Natural killer cell (primary cell): ENCODE measurements around the gene ATP11A. TPM values are rescaled to one million over a fixed set of nuclear protein-coding genes. Genes with fewer than 3 reads are reported as not detected.

Source experiments
- ATAC-seq, 3 donors: fragments of 150-1000 bp in 2 of 3; fragments of 200-7000 bp in 1 of 3; cut with Tn5 transposase; 1 replicate in 1 of 3; 2 replicates in 2 of 3; pipeline ENCODE4 v1.10.0; 2021; ENCODE audit warnings: mild to moderate bottlenecking in 2 of 3, moderate library complexity in 2 of 3
- DNase-seq, 2 donors: peaks; one replicate each; pipeline versions ENCODE4 v3.0.0 to v3.0.0-alpha.2; 2013 to 2021; ENCODE audit warnings: mixed read lengths in 1 of 2
- H3K27ac ChIP-seq: one replicate; pipeline ENCODE4 v1.5.1; 2013; ENCODE audit warnings: mild to moderate bottlenecking, low read length
- H3K27me3 ChIP-seq: one replicate; pipeline ENCODE4 v1.6.1; 2013; ENCODE audit warnings: low read length; ENCODE audit not compliant: control insufficient read depth, insufficient read depth
- H3K36me3 ChIP-seq: one replicate; pipeline ENCODE4 v1.6.1; 2013; ENCODE audit warnings: low read length; ENCODE audit not compliant: control insufficient read depth, insufficient read depth
- H3K4me1 ChIP-seq: one replicate; pipeline ENCODE4 v1.6.1; 2013; ENCODE audit warnings: low read length; ENCODE audit not compliant: control insufficient read depth, insufficient read depth
- H3K4me3 ChIP-seq: one replicate; pipeline ENCODE4 v1.5.1; 2013; ENCODE audit warnings: low read length
- H3K9me3 ChIP-seq: one replicate; pipeline ENCODE4 v1.6.1; 2013; ENCODE audit warnings: low read length; ENCODE audit not compliant: control insufficient read depth, insufficient read depth
- H3K27ac Mint-ChIP-seq, 2 donors: one replicate each; pipeline ENCODE4 v1.8.0; 2022; ENCODE audit warnings: mild to moderate bottlenecking in 2 of 2, mixed read lengths in 2 of 2, moderate library complexity in 1 of 2
- H3K27me3 Mint-ChIP-seq, 2 donors: one replicate each; pipeline ENCODE4 v1.8.0; 2022; ENCODE audit warnings: low read depth in 2 of 2, mixed read lengths in 2 of 2
- H3K36me3 Mint-ChIP-seq: one replicate; pipeline ENCODE4 v1.8.0; 2022; ENCODE audit warnings: mixed read lengths
- H3K4me1 Mint-ChIP-seq, 2 donors: one replicate each; pipeline ENCODE4 v1.8.0; 2022; ENCODE audit warnings: mixed read lengths in 2 of 2
- H3K4me3 Mint-ChIP-seq: one replicate; pipeline ENCODE4 v1.8.0; 2022; ENCODE audit warnings: mild to moderate bottlenecking, moderate library complexity, mixed read lengths
- H3K9me3 Mint-ChIP-seq, 2 donors: one replicate each; pipeline ENCODE4 v1.8.0; 2022; ENCODE audit warnings: mixed read lengths in 2 of 2
- CTCF ChIP-seq: fragments of 200-600 bp; IDR thresholded peaks from one replicate; pipeline ENCODE4 v1.8.0; 2022; ENCODE audit warnings: antibody characterized with exemption
- WGBS: methylation state at CpG from one replicate; pipeline ENCODE4 v1.1.7; 2013; ENCODE audit warnings: missing lambda C conversion rate; ENCODE audit not compliant: insufficient coverage; 5-methylcytosine and 5-hydroxymethylcytosine counted together
- intact Hi-C: fragments of 100-400 bp; cut with micrococcal nuclease; formaldehyde crosslinking; loops from one replicate; pipeline ENCODE4 v1.14.2; 2022
- total RNA-seq, 4 donors: library from RNA; stranded (reverse); fragments of 120-200 nt in 1 of 4; gene quantifications; one replicate each; pipeline versions ENCODE4 v1.2.3 to v1.2.4, GENCODE V29; 2013 to 2022

The ATP11A gene
- total RNA-seq, 3 donors from 2014 or later (not counting 1 experiment from before 2014, with no cell fraction given): 47.1 to 68.6 (median 50.7) TPM

- H3K36me3 Mint-ChIP-seq: no peaks in the 10 kb centered on the region
- no peaks in the 10 kb centered on the region for H3K9me3 ChIP-seq
- no peaks in the 10 kb centered on the region for H3K9me3 Mint-ChIP-seq
- no peaks in the 10 kb centered on the region for H3K4me1 ChIP-seq
- TF ChIP-seq CTCF: no peak
- WGBS: 96% methylated on average over 9 of the region's 9 CpGs
- H3K27me3 Mint-ChIP-seq: no peaks in the 10 kb centered on the region
- H3K4me3 Mint-ChIP-seq: no peak overlapping the region
- no peaks in the 10 kb centered on the region for H3K27me3 ChIP-seq
- H3K27ac ChIP-seq: no peak overlapping the region
- no peak overlapping the region for H3K27ac Mint-ChIP-seq
- H3K4me1 Mint-ChIP-seq: peaks cover 37 to 60% of the 10 kb centered on the region in 2 donors
- ATAC-seq (no peak), DNase-seq (no peak)
- no peaks in the 10 kb centered on the region for H3K36me3 ChIP-seq
- intact Hi-C loops: no loop called here
- H3K4me3 ChIP-seq: no peak overlapping the region
Observed at GRCh38 chr13:112718318-112718717, 28.5 kb downstream of the ATP11A start.

- no peak for ATAC-seq
- H3K4me1 ChIP-seq: no peaks in the 10 kb centered on the region
- H3K36me3 ChIP-seq: no peaks in the 10 kb centered on the region
- H3K36me3 Mint-ChIP-seq: no peaks in the 10 kb centered on the region
- peaks cover 41 to 61% of the 10 kb centered on the region in 2 donors for H3K4me1 Mint-ChIP-seq
- intact Hi-C loops: no loop called here
- no peak overlapping the region for H3K4me3 ChIP-seq
- H3K9me3 Mint-ChIP-seq: no peaks in the 10 kb centered on the region
- 87% methylated on average over 10 of the region's 11 CpGs for WGBS
- no peak for TF ChIP-seq CTCF
- H3K27me3 ChIP-seq: no peaks in the 10 kb centered on the region
- H3K4me3 Mint-ChIP-seq: no peak overlapping the region
- H3K27ac ChIP-seq: no peak overlapping the region
- H3K27me3 Mint-ChIP-seq: no peaks in the 10 kb centered on the region
- H3K9me3 ChIP-seq: no peaks in the 10 kb centered on the region
- no peak overlapping the region for H3K27ac Mint-ChIP-seq
- no peak for DNase-seq
Observed at GRCh38 chr13:112719016-112719415, 29.2 kb downstream of the ATP11A start.

- Mint-ChIP-seq H3K9me3 (no peaks in the 10 kb centered on the region), H3K4me1 (peaks cover 41 to 56% of the 10 kb centered on the region in 2 donors), H3K27me3 (no peaks in the 10 kb centered on the region), H3K27ac (no peak overlapping the region), H3K4me3 (no peak overlapping the region), H3K36me3 (no peaks in the 10 kb centered on the region)
- intact Hi-C loops: no loop called here
- Histone ChIP-seq H3K27me3 (no peaks in the 10 kb centered on the region), H3K4me3 (no peak overlapping the region), H3K27ac (no peak overlapping the region), H3K9me3 (no peaks in the 10 kb centered on the region), H3K4me1 (no peaks in the 10 kb centered on the region), H3K36me3 (no peaks in the 10 kb centered on the region)
- DNase-seq (no peak), ATAC-seq (no peak)
- TF ChIP-seq CTCF: no peak
- 83% methylated on average over 2 of the region's 2 CpGs for WGBS
Observed at GRCh38 chr13:112719556-112719955, 29.7 kb downstream of the ATP11A start.

- H3K27me3 Mint-ChIP-seq: no peaks in the 10 kb centered on the region
- Histone ChIP-seq H3K4me3 (no peak overlapping the region), H3K27me3 (no peaks in the 10 kb centered on the region), H3K4me1 (peaks cover 5% of the 10 kb centered on the region), H3K9me3 (no peaks in the 10 kb centered on the region), H3K27ac (no peak overlapping the region), H3K36me3 (no peaks in the 10 kb centered on the region)
- TF ChIP-seq CTCF: no peak
- no peaks in the 10 kb centered on the region for H3K36me3 Mint-ChIP-seq
- intact Hi-C loops: no loop called here
- no peak overlapping the region for H3K4me3 Mint-ChIP-seq
- no peak overlapping the region for H3K27ac Mint-ChIP-seq
- peaks cover 47 to 55% of the 10 kb centered on the region in 2 donors for H3K4me1 Mint-ChIP-seq
- WGBS: 96% methylated on average over 15 of the region's 17 CpGs
- ATAC-seq (no peak), DNase-seq (no peak)
- no peaks in the 10 kb centered on the region for H3K9me3 Mint-ChIP-seq
Observed at GRCh38 chr13:112720251-112720650, 30.4 kb downstream of the ATP11A start.
